Activated CD4-positive, alpha-beta memory T cell treated with anti-CD3 and anti-CD28 coated beads, Interleukin-2, amount 10 ng/mL, durations not matched to agents 7 days and 5 days (primary cell): ENCODE data around the gene CORO6. TPM values are rescaled to one million over a fixed set of nuclear protein-coding genes. Genes with fewer than 3 reads are reported as not detected.

Experiments
- CTCF ChIA-PET: fragments of 350-600 bp; sonication (Branson Sonifier 250); formaldehyde crosslinking; loops from one replicate; lab custom pipeline; 2021; ENCODE audit warnings: antibody characterized with exemption, inconsistent platforms; lab: Charles Lee
- POLR2A ChIA-PET: fragments of 350-600 bp; sonication (Branson Sonifier 250); formaldehyde crosslinking; loops from one replicate; lab custom pipeline; 2021; ENCODE audit warnings: antibody characterized with exemption; lab: Charles Lee
- DNase-seq: peaks from one replicate; pipeline ENCODE4 v3.0.0-alpha.2; 2020
- H3K27ac Mint-ChIP-seq: one replicate; pipeline ENCODE4 v1.8.0; 2021; ENCODE audit warnings: mild to moderate bottlenecking, mixed read lengths
- H3K27me3 Mint-ChIP-seq: one replicate; pipeline ENCODE4 v1.8.0; 2021; ENCODE audit warnings: mixed read lengths
- H3K36me3 Mint-ChIP-seq: one replicate; pipeline ENCODE4 v1.8.0; 2021; ENCODE audit warnings: low read depth, mixed read lengths
- H3K4me1 Mint-ChIP-seq: one replicate; pipeline ENCODE4 v1.8.0; 2021; ENCODE audit warnings: mixed read lengths
- H3K4me3 Mint-ChIP-seq: one replicate; pipeline ENCODE4 v1.8.0; 2021; ENCODE audit warnings: mild to moderate bottlenecking, mixed read lengths
- H3K9me3 Mint-ChIP-seq: one replicate; pipeline ENCODE4 v1.8.0; 2021; ENCODE audit warnings: mixed read lengths
- total RNA-seq, 2 experiments: library from RNA; stranded (reverse); gene quantifications; one replicate each; pipeline ENCODE4 v1.2.3, GENCODE V29; 2021

Gene CORO6
- total RNA-seq, 2 experiments from 2014 or later, result 5.3 to 5.6 TPM

DNA sequence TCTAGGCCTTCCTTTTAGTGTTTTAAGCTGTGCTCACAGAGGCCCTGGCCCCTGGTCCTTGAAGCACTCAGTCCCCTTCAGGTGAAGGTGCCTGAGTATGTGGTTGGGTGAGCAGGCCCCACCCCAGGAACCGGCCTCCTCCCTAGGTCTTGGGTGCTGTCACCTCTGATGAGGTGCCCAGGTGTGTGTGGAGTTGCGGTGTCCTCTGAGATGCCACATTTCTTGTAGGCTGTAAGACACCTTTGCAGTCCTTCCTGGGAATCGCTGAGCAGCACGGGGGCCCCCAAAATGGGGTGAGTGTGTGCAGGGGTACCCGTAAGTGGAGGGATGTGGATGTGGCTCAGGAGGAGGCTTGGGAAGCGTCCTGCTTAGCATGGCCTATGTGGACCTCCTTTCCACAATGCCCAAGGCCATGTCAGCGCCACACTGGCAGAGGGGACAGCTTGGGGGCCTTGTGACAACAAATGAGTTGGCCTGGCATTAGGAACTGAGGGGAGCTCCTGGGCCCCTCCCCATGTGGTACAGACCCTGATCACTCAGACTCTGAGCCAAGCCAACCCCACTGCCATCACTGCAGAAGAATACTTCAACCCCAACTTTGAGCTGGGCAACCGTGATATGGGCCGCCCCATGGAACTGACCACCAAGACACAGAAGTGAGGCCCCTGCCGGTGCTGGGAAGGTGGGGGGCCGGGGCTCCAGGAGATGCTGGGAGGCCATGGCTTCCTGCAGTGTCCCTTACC lies 11.2 kb downstream of the CORO6 start:
- Mint-ChIP-seq H3K36me3 (no peaks in the 10 kb centered on the region), H3K4me3 (no peak overlapping the region), H3K27me3 (peaks cover 4% of the 10 kb centered on the region), H3K9me3 (no peaks in the 10 kb centered on the region), H3K4me1 (peaks cover 29% of the 10 kb centered on the region), H3K27ac (no peak overlapping the region)
- CTCF ChIA-PET, result interaction anchor here (0.8 to 4.1 kb wide), 3 partner anchors 19 to 44 kb away, joined by 3 to 43 read pairs (median 6); partner anchors contain the start of genes ABHD15 and ANKRD13B
- POLR2A ChIA-PET, result no interaction called here
- DNase-seq, result no peak

DNA sequence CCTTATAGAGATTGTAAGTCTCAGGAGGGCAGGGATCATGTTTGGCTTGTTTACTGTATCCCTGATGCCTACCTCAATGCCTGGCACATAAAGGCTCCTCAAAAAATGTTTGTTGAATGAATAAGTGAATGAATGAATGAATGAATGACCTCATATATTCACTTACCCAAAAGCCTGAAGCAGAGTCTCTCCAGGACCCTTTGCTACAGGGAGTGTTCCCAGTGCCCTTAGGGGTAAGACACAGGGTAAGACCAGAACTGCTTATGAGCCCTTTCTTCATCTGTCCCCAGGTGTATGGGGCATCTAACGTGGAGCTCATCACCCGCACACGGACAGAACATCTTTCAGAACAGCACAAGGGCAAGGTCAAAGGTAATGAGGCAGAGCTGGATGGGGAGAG lies 12.3 kb downstream of the CORO6 start:
- CTCF ChIA-PET, result interaction anchor here (0.8 to 2.5 kb wide), 3 partner anchors 7 to 43 kb away, joined by 3 to 10 read pairs (median 6); partner anchors contain the start of genes ABHD15 and ANKRD13B
- Mint-ChIP-seq H3K36me3 (no peaks in the 10 kb centered on the region), H3K27ac (no peak overlapping the region), H3K9me3 (no peaks in the 10 kb centered on the region), H3K27me3 (no peaks in the 10 kb centered on the region), H3K4me1 (peaks cover 19% of the 10 kb centered on the region), H3K4me3 (no peak overlapping the region)
- DNase-seq, result no peak
- POLR2A ChIA-PET, result no interaction called here

DNA sequence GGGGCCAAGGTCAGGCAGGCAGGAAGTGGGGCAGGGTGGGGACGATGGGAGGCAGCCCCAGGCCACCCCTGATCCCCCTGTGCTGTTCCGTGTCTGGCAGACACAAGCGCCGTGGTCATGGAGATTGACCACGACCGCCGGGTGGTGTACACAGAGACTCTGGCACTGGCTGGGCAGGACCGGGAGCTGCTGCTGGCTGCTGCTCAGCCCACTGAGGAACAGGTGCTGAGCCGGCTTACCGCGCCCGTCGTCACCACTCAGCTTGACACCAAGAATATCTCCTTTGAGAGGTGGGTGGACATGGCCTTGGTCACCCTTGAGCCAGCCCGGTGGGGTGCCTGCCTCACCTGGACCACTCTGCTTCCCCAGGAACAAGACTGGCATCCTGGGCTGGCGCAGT lies 13.7 kb downstream of the CORO6 start:
- Mint-ChIP-seq H3K36me3 (no peaks in the 10 kb centered on the region), H3K4me3 (no peak overlapping the region), H3K4me1 (peaks cover 5% of the 10 kb centered on the region), H3K27ac (no peak overlapping the region), H3K27me3 (no peaks in the 10 kb centered on the region), H3K9me3 (no peaks in the 10 kb centered on the region)
- DNase-seq, result no peak
- POLR2A ChIA-PET, result interaction anchor here (1.3 to 2.0 kb wide), 2 partner anchors 8 to 18 kb away, joined by 3 to 11 read pairs; no protein-coding TSS in a partner anchor
- CTCF ChIA-PET, result interaction anchor here (1.7 to 2.5 kb wide), 2 partner anchors 8 to 17 kb away, joined by 5 to 10 read pairs; partner anchors contain the start of gene ANKRD13B

- Mint-ChIP-seq H3K9me3 (no peaks in the 10 kb centered on the region), H3K27me3 (no peaks in the 10 kb centered on the region), H3K4me1 (no peaks in the 10 kb centered on the region), H3K27ac (no peak overlapping the region), H3K36me3 (no peaks in the 10 kb centered on the region), H3K4me3 (no peak overlapping the region)
- CTCF ChIA-PET, result interaction anchor here (1.0 to 2.5 kb wide), 3 partner anchors 9 to 16 kb away, joined by 3 to 10 read pairs (median 9); no protein-coding TSS in a partner anchor
- DNase-seq, result no peak
- POLR2A ChIA-PET, result interaction anchor here (0.9 to 2.0 kb wide), 4 partner anchors 10 to 115 kb away, joined by 3 to 11 read pairs (median 3); no protein-coding TSS in a partner anchor
Measured at GRCh38 chr17:29607557-29608195, 15.0 kb downstream of the CORO6 start.

- CTCF ChIA-PET, result interaction anchor here (0.7 to 2.6 kb wide), 2 partner anchors 12 to 29 kb away, joined by 3 to 8 read pairs; no protein-coding TSS in a partner anchor
- Mint-ChIP-seq H3K27me3 (no peaks in the 10 kb centered on the region), H3K27ac (no peak overlapping the region), H3K36me3 (no peaks in the 10 kb centered on the region), H3K4me3 (no peak overlapping the region), H3K4me1 (peaks cover 2% of the 10 kb centered on the region), H3K9me3 (no peaks in the 10 kb centered on the region)
- no peak for DNase-seq
- POLR2A ChIA-PET, result no interaction called here
Measured at GRCh38 chr17:29603109-29603674, 19.5 kb downstream of the CORO6 start.

GRCh38 chr17:29597361-29598172 lies 25.1 kb downstream of the CORO6 start:
- H3K27me3 Mint-ChIP-seq, result no peaks in the 10 kb centered on the region
- POLR2A ChIA-PET, result interaction anchor here (1.0 kb wide), 1 partner anchor 30 kb away, joined by 3 read pairs; no protein-coding TSS in a partner anchor
- no peaks in the 10 kb centered on the region for H3K36me3 Mint-ChIP-seq
- DNase-seq, result no peak
- H3K4me3 Mint-ChIP-seq, result no peak overlapping the region
- no peak overlapping the region for H3K27ac Mint-ChIP-seq
- CTCF ChIA-PET, result interaction anchor here (0.9 to 1.8 kb wide), 3 partner anchors 16 to 179 kb away, joined by 3 to 7 read pairs (median 3); no protein-coding TSS in a partner anchor
- no peaks in the 10 kb centered on the region for H3K9me3 Mint-ChIP-seq
- peaks cover 15% of the 10 kb centered on the region for H3K4me1 Mint-ChIP-seq

GRCh38 chr17:29596811-29597210 lies 25.9 kb downstream of the CORO6 start:
- Mint-ChIP-seq H3K27ac (no peak overlapping the region), H3K27me3 (no peaks in the 10 kb centered on the region), H3K4me1 (peaks cover 22% of the 10 kb centered on the region), H3K36me3 (no peaks in the 10 kb centered on the region), H3K9me3 (no peaks in the 10 kb centered on the region), H3K4me3 (no peak overlapping the region)
- no peak for DNase-seq
- ChIA-PET POLR2A (interaction anchor here (1.0 to 1.3 kb wide), 2 partner anchors 10 to 29 kb away, joined by 3 read pairs; no protein-coding TSS in a partner anchor), CTCF (interaction anchor here (0.5 to 1.8 kb wide), 4 partner anchors 16 to 355 kb away, joined by 3 to 7 read pairs (median 3); no protein-coding TSS in a partner anchor)

GRCh38 chr17:29595943-29596774 lies 26.6 kb downstream of the CORO6 start:
- no peak overlapping the region for H3K4me3 Mint-ChIP-seq
- CTCF ChIA-PET, result interaction anchor here (0.5 to 1.8 kb wide), 2 partner anchors 17 to 355 kb away, joined by 3 to 7 read pairs; no protein-coding TSS in a partner anchor
- H3K27me3 Mint-ChIP-seq, result no peaks in the 10 kb centered on the region
- no peaks in the 10 kb centered on the region for H3K36me3 Mint-ChIP-seq
- no peaks in the 10 kb centered on the region for H3K9me3 Mint-ChIP-seq
- no peak for DNase-seq
- no peak overlapping the region for H3K27ac Mint-ChIP-seq
- POLR2A ChIA-PET, result interaction anchor here (1.3 kb wide), 1 partner anchor 11 kb away, joined by 3 read pairs; no protein-coding TSS in a partner anchor
- H3K4me1 Mint-ChIP-seq, result peaks cover 29% of the 10 kb centered on the region

- Mint-ChIP-seq H3K9me3 (no peaks in the 10 kb centered on the region), H3K27ac (no peak overlapping the region), H3K4me1 (peaks cover 37% of the 10 kb centered on the region), H3K36me3 (no peaks in the 10 kb centered on the region), H3K4me3 (peak overlapping the region; percentile 70), H3K27me3 (no peaks in the 10 kb centered on the region)
- no peak for DNase-seq
- CTCF ChIA-PET, result interaction anchor here (1.0 to 4.8 kb wide), 4 partner anchors 14 to 21 kb away, joined by 3 to 75 read pairs (median 6); no protein-coding TSS in a partner anchor
- POLR2A ChIA-PET, result interaction anchor here (1.2 to 1.3 kb wide), 2 partner anchors 12 kb away, joined by 3 read pairs; no protein-coding TSS in a partner anchor
Measured at GRCh38 chr17:29595107-29595942, 27.4 kb downstream of the CORO6 start.

GRCh38 chr17:29594519-29595090 lies 28.1 kb downstream of the CORO6 start:
- Mint-ChIP-seq H3K36me3 (no peaks in the 10 kb centered on the region), H3K27ac (no peak overlapping the region), H3K27me3 (no peaks in the 10 kb centered on the region), H3K4me3 (peak overlapping the region; percentile 70), H3K9me3 (no peaks in the 10 kb centered on the region), H3K4me1 (peaks cover 43% of the 10 kb centered on the region)
- ChIA-PET CTCF (interaction anchor here (0.6 to 4.8 kb wide), 6 partner anchors 14 to 737 kb away, joined by 3 to 75 read pairs (median 4); no protein-coding TSS in a partner anchor), POLR2A (interaction anchor here (0.8 to 4.5 kb wide), 5 partner anchors 13 to 112 kb away, joined by 3 to 89 read pairs (median 3); partner anchors contain the start of genes ABHD15, CORO6 and TP53I13)
- DNase-seq, result no peak
